ENCODE results near the gene PLD3. TPM values are rescaled to one million over a fixed set of nuclear protein-coding genes. Genes with fewer than 3 reads are reported as not detected.
"Not testable (repeated sequence)": the region's sequence is repeated elsewhere in the genome, so short reads cannot be mapped to it uniquely, and the experiment has no call there.

PLD3 gene
- total RNA-seq, 3 donors from 2014 or later = 28.6 to 38.6 (median 33.4) TPM

DNA sequence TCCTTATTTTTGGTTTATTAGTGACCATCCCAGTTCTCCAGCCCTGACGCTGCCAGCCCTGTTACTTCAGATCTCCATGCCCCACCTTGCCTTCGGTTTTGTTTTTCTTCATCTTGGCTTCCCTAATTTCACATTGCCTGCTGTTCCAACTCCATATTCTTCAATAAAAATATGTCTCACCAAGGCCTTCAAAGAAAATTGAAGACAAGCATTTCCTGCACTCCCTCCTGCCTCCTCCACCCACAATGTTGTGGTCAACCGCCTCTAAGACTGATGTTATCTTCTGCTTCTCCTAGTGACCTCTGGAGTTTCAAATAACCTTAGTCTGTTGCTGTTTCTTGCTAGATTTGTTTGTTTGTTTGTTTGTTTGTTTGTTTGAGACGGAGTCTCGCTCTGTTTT is 14.6 kb downstream of the PLD3 start:
- DNase-seq = no peak
- Mint-ChIP-seq H3K4me1 (ENCODE audit: low read depth) (peaks cover 13% of the 10 kb centered on the region), H3K4me3 (no peak overlapping the region), H3K36me3 (ENCODE audit: insufficient read depth) (peaks cover 6% of the 10 kb centered on the region), H3K9me3 (no peaks in the 10 kb centered on the region), H3K27me3 (ENCODE audit: low read depth) (no peaks in the 10 kb centered on the region)
- no peak for ATAC-seq

DNA sequence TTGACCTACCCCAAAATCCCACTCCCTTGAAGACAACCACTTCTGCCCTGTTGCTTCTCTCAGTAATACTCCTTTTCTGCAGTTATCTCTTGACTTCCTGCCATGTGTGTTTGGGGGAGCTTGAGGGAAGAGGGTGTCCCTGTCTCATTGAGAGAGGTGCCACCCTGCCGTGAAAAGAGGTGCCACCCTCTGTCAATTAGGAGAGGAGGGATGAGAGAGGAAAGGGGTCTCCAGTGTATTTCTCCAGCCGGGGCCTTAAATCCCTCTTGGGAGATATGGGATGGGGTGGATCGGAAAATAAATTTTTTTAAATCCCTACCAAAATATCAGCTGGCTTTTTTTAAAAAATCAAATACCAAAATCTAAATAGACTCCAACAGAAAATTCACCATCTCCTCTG is 16.5 kb downstream of the PLD3 start:
- peaks cover 13% of the 10 kb centered on the region for H3K4me1 Mint-ChIP-seq (ENCODE audit: low read depth)
- H3K36me3 Mint-ChIP-seq (ENCODE audit: insufficient read depth) = peaks cover 6% of the 10 kb centered on the region
- no peaks in the 10 kb centered on the region for H3K27me3 Mint-ChIP-seq (ENCODE audit: low read depth)
- DNase-seq = no peak
- H3K4me3 Mint-ChIP-seq = peak overlapping the region; percentile 17
- no peak for ATAC-seq
- no peaks in the 10 kb centered on the region for H3K9me3 Mint-ChIP-seq

DNA sequence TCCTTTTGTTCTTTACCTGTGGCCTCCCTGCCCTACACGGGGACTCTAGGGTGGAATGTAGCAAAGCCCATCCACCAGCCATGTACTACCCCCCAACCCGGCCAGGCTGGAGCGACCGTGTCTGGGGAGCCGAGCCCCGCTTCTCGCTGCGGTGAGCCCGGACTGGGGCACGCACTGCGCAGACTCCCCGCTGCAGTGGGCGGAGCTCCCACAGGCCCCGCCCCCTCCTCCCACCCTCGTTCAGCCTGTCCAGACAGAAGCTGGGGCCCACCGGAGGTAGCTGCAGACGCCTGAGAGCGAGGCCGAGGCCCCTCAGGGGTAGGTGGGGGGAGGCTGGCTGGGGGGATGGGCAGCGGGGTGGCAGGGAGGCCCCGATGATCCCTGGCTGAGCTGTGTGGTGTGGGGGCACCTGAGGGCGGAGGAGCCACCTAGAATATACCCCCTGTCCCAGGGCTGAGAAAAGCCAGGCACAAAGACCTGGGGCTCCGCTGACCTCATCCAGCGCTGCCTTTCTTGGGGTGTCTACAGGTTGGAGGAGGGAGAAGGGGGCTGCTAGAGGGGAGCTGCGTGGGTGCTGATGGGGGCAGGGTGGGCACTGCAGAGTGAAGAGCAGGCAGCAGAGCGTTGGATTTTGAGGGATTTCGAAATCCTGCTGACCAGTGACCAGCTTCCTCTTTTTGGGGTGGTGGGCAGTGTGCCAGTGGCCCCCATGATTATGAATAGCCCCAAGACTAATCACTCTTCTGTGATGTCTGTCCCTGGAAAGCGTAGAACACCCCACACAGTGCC is 17.3 kb downstream of the PLD3 start:
- H3K27me3 Mint-ChIP-seq (ENCODE audit: low read depth) = no peaks in the 10 kb centered on the region
- ATAC-seq (peak; percentile 80 to 87), DNase-seq (peak; percentile 22)
- peaks cover 13% of the 10 kb centered on the region for H3K4me1 Mint-ChIP-seq (ENCODE audit: low read depth)
- H3K9me3 Mint-ChIP-seq = no peaks in the 10 kb centered on the region
- H3K36me3 Mint-ChIP-seq (ENCODE audit: insufficient read depth) = peaks cover 8% of the 10 kb centered on the region
- peak overlapping the region; percentile 17 for H3K4me3 Mint-ChIP-seq

DNA sequence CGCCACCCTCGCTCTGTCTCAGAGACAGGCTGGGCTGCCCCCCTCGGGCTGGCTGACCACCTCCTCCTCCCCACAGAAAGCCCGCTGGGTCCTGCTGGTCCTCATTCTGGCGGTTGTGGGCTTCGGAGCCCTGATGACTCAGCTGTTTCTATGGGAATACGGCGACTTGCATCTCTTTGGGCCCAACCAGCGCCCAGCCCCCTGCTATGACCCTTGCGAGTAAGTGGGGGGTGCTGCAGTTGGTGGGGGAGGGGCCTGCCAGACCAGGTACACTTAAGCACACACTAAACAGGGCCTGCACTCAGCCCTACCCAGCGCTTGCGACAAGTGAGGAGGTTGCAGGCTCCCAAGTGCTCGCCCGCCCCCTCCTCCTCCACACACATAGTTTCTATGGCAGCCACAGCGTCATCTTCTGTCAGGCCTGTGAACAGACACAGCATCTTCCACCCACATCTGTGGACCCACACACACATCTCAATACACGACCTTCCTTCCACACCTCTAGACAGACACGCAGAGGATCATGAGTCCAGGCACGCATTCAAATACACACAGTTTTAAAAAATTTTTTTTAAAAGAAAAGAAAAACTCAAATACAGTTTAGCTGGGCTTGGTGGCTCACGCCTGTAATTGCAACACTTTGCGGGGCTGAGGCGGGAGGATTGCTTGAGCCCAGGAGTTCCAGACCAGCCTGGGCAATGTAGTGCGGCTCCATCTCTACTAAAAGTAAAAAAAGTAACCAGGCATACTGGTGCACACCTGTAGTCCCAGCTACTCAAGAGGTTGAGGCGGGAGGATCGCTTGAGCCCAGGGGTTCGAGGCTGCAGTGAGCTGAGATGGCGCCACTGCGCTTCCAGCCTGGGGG is 18.4 kb downstream of the PLD3 start:
- no peaks in the 10 kb centered on the region for H3K27me3 Mint-ChIP-seq (ENCODE audit: low read depth)
- DNase-seq (no peak), ATAC-seq (no peak)
- H3K4me3 Mint-ChIP-seq = no peak overlapping the region
- H3K36me3 Mint-ChIP-seq (ENCODE audit: insufficient read depth) = peaks cover 8% of the 10 kb centered on the region
- H3K9me3 Mint-ChIP-seq = no peaks in the 10 kb centered on the region
- peaks cover 13% of the 10 kb centered on the region for H3K4me1 Mint-ChIP-seq (ENCODE audit: low read depth)

DNA sequence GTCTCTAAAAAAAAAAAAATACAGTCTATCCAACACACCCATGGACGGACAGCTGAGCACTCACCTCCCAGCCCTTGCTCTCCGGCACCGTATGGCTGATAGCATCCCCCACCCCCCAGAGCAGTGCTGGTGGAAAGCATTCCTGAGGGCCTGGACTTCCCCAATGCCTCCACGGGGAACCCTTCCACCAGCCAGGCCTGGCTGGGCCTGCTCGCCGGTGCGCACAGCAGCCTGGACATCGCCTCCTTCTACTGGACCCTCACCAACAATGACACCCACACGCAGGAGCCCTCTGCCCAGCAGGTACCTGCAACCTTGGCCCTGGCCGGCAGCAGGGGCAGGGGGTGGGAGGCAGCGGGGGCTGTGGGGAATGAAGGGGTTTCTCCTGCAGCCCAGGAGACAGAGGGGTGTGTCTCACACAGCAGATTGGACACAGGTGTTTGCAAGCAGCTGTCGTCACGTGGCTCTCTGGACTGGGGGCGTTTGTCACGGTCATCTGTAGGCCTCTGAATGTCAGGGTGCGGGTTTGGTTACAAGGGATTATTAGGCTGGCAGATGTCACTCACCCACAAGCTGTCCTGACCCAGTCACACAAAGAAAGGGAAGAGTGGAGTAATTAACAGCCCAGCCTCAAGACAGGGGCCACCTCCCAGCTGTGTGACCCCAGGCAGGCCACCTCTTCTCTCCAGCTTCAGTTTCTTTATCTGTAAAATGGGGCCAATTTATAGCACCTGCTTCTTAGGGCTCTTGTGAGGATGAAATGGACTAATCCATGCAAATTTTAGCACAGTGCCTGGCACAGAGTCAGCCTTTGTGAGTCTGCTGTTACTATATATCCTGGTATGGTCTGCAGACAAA is 19.3 kb downstream of the PLD3 start:
- H3K9me3 Mint-ChIP-seq = no peaks in the 10 kb centered on the region
- H3K36me3 Mint-ChIP-seq (ENCODE audit: insufficient read depth) = peaks cover 5% of the 10 kb centered on the region
- H3K27me3 Mint-ChIP-seq (ENCODE audit: low read depth) = no peaks in the 10 kb centered on the region
- H3K4me3 Mint-ChIP-seq = no peak overlapping the region
- H3K4me1 Mint-ChIP-seq (ENCODE audit: low read depth) = peaks cover 12% of the 10 kb centered on the region
- ATAC-seq = no peak
- no peak for DNase-seq

DNA sequence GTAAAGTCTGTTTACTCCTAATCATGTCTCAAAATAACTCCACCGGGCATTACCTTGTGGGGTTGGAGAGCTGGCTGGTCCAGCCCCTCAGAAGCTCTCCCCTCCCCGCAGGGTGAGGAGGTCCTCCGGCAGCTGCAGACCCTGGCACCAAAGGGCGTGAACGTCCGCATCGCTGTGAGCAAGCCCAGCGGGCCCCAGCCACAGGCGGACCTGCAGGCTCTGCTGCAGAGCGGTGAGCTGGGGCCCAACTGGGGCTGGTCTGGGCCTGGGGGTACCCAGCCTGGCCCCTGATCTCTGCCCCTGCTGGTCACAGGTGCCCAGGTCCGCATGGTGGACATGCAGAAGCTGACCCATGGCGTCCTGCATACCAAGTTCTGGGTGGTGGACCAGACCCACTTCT is 21.3 kb downstream of the PLD3 start:
- DNase-seq = no peak
- H3K36me3 Mint-ChIP-seq (ENCODE audit: insufficient read depth) = peaks cover 10% of the 10 kb centered on the region
- no peak overlapping the region for H3K4me3 Mint-ChIP-seq
- ATAC-seq = no peak
- H3K9me3 Mint-ChIP-seq = no peaks in the 10 kb centered on the region
- H3K4me1 Mint-ChIP-seq (ENCODE audit: low read depth) = peaks cover 12% of the 10 kb centered on the region
- no peaks in the 10 kb centered on the region for H3K27me3 Mint-ChIP-seq (ENCODE audit: low read depth)

DNA sequence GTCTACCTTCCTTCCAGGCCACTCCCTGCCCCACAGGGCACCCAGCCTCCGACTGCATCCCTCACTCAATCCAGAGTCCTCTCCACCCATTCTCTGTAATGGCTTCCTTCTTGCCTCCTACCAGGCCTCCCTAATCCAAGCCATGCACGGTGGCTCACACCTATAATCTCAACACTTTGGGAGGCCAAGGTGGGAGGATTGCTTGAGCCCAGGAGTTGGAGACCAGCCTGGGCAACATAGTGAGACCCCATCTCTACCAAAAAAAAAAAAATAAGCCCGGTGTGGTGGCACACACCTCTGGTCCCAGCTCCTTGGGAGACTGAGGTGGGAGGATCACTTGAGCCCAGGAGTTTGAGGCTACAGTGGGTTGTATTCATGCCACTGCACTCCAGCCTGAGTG is 21.8 kb downstream of the PLD3 start:
- H3K4me3 Mint-ChIP-seq; H3K27me3 Mint-ChIP-seq (ENCODE audit: low read depth); H3K9me3 Mint-ChIP-seq; DNase-seq; ATAC-seq; H3K4me1 Mint-ChIP-seq (ENCODE audit: low read depth): not testable (repeated sequence)
- H3K36me3 Mint-ChIP-seq (ENCODE audit: insufficient read depth) = peaks cover 10% of the 10 kb centered on the region

DNA sequence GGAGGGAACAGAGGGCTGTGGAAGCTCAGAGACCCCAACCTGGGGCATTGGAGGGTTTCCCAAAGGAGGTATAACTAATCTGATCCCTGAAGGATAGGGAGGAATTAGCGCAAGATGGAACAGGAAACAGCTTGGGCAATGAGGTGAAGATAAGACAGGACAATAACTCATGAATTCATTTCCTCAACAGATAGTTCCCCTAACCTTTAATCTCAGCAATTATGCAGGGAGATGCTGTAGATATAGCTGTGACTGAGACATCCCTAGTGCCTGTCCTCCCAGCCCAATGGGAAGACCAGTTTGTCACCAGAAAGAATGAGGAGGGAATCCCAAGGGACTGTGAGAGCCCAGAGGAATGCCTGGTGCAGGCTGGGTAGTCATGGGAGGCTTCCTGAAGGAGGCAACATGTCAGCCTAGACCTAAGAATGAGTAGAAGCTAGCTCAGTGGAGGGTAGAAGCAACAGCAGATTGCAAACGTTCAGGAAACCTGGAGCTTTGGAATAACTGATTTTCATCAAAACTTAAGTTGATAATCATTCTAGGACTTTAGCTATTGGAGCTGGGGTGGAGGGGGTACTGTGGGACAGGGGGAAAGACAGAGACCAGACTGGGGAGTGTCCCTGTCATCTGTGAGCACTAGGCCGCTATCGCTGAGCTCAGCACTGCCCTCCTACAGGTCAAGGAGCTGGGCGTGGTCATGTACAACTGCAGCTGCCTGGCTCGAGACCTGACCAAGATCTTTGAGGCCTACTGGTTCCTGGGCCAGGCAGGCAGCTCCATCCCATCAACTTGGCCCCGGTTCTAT is 22.7 kb downstream of the PLD3 start:
- H3K4me1 Mint-ChIP-seq (ENCODE audit: low read depth) = peaks cover 5% of the 10 kb centered on the region
- H3K36me3 Mint-ChIP-seq (ENCODE audit: insufficient read depth) = peaks cover 12% of the 10 kb centered on the region
- DNase-seq = no peak
- no peak for ATAC-seq
- H3K4me3 Mint-ChIP-seq = no peak overlapping the region
- H3K27me3 Mint-ChIP-seq (ENCODE audit: low read depth) = no peaks in the 10 kb centered on the region
- H3K9me3 Mint-ChIP-seq = no peaks in the 10 kb centered on the region

DNA sequence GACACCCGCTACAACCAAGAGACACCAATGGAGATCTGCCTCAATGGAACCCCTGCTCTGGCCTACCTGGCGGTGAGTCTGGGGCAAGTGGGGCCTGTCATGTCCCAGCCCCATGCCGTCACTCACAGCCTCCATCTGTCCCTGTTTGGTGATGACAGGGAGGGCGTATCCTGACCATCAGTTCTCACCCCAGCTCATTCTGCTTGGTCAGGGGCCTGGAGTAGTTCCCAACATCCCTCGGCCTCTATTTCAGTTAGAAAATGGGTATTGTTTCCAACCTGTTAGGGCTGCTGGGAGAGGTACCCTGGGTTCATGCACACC is 23.3 kb downstream of the PLD3 start:
- Mint-ChIP-seq H3K27me3 (ENCODE audit: low read depth) (no peaks in the 10 kb centered on the region), H3K4me1 (ENCODE audit: low read depth) (peaks cover 5% of the 10 kb centered on the region), H3K9me3 (no peaks in the 10 kb centered on the region), H3K36me3 (ENCODE audit: insufficient read depth) (peaks cover 12% of the 10 kb centered on the region), H3K4me3 (no peak overlapping the region)
- ATAC-seq = no peak
- no peak for DNase-seq

DNA sequence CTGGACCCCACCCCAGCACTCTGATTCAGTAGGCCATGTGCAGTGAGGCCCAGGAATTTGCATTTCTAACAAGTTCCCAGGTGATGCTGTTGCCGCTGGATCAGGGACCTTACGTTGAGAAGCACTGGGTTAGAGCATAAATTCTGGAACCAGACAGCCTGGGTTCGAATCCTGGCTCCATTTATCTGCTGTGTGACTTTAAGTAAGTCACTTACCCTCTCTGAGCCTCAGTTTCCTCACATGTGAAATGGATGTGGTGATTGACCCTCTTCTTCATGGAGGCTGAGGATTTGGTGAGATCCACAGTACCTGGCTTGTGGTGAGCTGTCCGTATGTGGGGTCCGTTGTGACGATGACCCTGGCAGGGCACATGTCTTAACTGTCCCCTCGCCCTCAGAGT is 25.6 kb downstream of the PLD3 start:
- DNase-seq (no peak), ATAC-seq (no peak)
- Mint-ChIP-seq H3K9me3 (no peaks in the 10 kb centered on the region), H3K27me3 (ENCODE audit: low read depth) (no peaks in the 10 kb centered on the region), H3K4me3 (no peak overlapping the region), H3K4me1 (ENCODE audit: low read depth) (peaks cover 5% of the 10 kb centered on the region), H3K36me3 (ENCODE audit: insufficient read depth) (peaks cover 10% of the 10 kb centered on the region)

DNA sequence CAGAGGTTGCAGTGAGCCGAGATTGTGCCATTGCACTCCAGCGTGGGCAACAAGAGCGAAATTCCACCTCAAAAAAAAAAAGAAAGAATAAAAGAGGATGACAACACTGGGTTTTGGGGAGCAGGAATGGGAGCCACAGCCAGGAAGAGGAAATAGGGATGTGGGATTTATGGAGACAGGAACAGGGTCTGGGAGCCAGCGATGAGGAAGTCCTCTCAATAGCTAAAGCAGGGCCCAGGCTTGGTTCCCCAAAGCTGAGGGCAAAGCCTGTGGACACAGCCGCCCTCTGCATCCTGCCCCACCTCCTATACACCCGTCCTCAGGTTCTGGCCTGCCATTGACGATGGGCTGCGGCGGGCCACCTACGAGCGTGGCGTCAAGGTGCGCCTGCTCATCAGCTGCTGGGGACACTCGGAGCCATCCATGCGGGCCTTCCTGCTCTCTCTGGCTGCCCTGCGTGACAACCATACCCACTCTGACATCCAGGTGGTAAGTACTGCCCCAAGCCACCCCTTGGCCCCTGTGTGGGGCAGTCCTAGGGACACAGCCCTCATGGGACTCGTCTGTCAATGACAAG is 27.9 kb downstream of the PLD3 start:
- no peak overlapping the region for H3K4me3 Mint-ChIP-seq
- H3K27me3 Mint-ChIP-seq (ENCODE audit: low read depth) = no peaks in the 10 kb centered on the region
- DNase-seq = no peak

DNA sequence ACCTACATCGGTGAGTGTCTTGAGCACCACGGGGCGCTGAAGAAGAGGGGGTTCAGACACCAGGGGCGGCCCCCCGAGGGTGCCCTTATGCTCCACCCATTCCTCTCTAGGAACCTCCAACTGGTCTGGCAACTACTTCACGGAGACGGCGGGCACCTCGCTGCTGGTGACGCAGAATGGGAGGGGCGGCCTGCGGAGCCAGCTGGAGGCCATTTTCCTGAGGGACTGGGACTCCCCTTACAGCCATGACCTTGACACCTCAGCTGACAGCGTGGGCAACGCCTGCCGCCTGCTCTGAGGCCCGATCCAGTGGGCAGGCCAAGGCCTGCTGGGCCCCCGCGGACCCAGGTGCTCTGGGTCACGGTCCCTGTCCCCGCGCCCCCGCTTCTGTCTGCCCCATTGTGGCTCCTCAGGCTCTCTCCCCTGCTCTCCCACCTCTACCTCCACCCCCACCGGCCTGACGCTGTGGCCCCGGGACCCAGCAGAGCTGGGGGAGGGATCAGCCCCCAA is 29.4 kb downstream of the PLD3 start:
- DNase-seq (no peak), ATAC-seq (no peak)
- H3K4me3 Mint-ChIP-seq = no peak overlapping the region
- H3K27me3 Mint-ChIP-seq (ENCODE audit: low read depth) = no peaks in the 10 kb centered on the region
- H3K36me3 Mint-ChIP-seq (ENCODE audit: insufficient read depth) = peaks cover 6% of the 10 kb centered on the region
- peaks cover 5% of the 10 kb centered on the region for H3K4me1 Mint-ChIP-seq (ENCODE audit: low read depth)
- H3K9me3 Mint-ChIP-seq = no peaks in the 10 kb centered on the region

More for the DNA sequence above, 27.9 kb downstream of the PLD3 start:
- no peak for ATAC-seq
- Mint-ChIP-seq H3K9me3 (no peaks in the 10 kb centered on the region), H3K36me3 (ENCODE audit: insufficient read depth) (peaks cover 8% of the 10 kb centered on the region), H3K4me1 (ENCODE audit: low read depth) (peaks cover 5% of the 10 kb centered on the region)

DNA sequence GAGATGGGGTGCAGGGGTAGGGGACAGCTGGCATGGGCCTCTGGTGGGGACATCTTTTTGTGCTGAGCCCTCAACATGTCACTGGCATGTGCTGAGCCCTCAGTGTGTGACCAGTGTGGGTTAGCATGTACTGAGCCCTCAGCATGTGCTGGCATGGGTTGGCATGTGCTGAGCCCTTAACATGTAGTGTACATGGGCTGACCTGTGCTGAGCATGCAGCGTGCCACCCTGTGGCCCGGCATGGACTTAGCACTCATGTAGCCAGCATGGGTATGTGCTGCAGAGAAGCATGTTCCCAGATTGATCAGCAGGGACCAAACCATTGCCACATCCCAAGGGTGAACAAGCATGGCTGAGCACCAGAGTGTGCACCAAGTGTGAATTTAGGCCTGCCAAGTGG is 30.0 kb downstream of the PLD3 start:
- Mint-ChIP-seq H3K4me1 (ENCODE audit: low read depth) (peaks cover 5% of the 10 kb centered on the region), H3K27me3 (ENCODE audit: low read depth) (no peaks in the 10 kb centered on the region), H3K4me3 (no peak overlapping the region), H3K9me3 (no peaks in the 10 kb centered on the region), H3K36me3 (ENCODE audit: insufficient read depth) (peaks cover 6% of the 10 kb centered on the region)
- DNase-seq = no peak
- no peak for ATAC-seq

Measured in activated T-cell treated with anti-CD3 and anti-CD28 coated beads, Interleukin-2, amount 50 U/mL, for 4 hours (primary cell).